Cerebellar nuclear complex (tissue), 1 donor: ENCODE results near the gene JAML.

ENCODE experiments used
- DNase-seq, 2 experiments: peaks; one replicate each; lab custom pipeline; 2025; lab: John Stamatoyannopoulos, UW

JAML gene

DNA sequence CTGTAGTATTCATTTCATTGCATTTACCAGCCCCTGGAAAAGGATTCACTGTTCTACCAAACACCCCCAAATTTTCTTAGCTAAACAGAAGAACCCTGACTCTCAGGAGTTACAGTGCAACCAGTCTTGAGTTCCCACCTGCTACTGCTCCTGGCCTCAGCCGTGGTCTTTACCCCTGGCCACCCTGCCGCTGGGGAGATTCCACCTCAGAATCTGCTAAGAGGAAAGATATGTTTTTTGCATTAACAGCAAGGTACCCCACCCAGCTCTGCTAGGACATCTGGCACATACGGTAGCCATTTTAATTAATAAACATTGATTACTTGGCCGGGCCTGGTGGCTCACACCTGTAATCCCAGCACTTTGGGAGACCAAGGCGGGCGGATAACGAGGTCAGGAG lies 9.0 kb downstream of the JAML start:
- DNase-seq: no peak

- DNase-seq: no peak
Observed at GRCh38 chr11:118215262-118215661, 9.5 kb downstream of the JAML start.

DNA sequence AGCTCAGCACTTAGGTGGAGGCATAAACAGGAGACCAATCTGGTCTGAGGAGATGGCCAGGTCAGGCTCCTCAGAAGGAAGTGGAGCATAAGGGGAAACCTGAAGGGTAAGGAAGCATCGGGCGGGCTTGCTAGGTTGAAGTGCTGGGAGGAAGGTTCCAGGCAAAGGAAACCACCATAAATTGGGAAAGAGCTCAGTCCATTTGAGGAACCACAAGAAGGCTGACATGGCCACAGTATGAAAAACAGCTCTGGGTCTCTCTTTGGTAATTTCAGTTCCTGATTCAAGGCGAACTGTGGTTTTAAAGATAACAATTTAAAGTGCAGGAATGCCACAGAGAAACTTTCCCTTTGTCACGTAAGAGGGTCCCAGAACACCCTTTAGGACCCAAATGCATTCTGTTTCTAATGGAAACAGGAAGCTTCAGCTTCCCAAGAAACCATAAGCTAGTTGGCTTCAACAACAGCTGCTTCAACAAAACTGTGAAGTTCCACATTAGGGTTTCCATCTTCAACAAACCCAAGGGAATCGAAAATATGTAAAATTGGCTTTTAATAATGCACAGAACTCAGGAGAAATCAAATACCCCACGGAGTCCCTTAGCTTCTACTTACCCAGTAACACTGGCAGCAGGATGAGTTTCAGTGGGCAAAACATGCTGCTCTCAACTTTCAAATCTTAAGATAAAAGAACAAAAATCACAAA lies 10.4 kb downstream of the JAML start:
- DNase-seq: no peak

- DNase-seq: no peak
Observed at GRCh38 chr11:118213781-118214180, 11.0 kb downstream of the JAML start.

- DNase-seq: peak in 1 of 2 experiments; percentile 57
Observed at GRCh38 chr11:118213201-118213600, 11.6 kb downstream of the JAML start.

- DNase-seq: peak in 1 of 2 experiments; percentile 62
Observed at GRCh38 chr11:118212781-118213191, 12.0 kb downstream of the JAML start.

DNA sequence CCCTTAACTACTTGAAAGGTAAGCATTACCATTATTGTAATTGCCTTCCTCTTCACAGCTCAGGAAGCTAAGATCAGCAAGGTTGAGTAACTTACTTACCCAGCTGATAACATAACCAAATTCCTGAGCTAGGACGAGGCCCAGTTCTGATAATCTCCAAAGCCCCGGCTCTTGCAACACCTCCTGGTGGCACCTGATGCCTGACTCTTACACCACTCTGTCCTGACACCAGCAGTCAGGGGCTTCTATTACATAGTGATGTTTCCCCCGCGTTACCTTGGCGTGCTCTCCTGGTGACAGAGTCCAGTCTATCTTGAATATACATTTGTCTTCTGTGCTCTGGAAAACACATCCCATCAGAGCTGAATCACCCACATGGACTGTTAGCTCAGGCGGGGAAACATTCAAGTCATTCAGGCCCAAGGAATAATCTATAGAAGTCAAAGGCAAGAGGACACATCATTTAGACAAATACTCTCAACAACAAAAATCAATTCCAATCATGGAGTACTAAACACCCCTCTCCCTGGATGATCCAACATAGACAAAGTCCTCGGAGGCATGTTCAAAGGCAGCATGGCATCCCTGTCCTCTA lies 12.6 kb downstream of the JAML start:
- DNase-seq: no peak

- DNase-seq: no peak
Observed at GRCh38 chr11:118211006-118211405, 13.8 kb downstream of the JAML start.

GRCh38 chr11:118210323-118210722 lies 14.5 kb downstream of the JAML start:
- no peak for DNase-seq

- no peak for DNase-seq
Observed at GRCh38 chr11:118209033-118209432, 15.8 kb downstream of the JAML start.

GRCh38 chr11:118207079-118207478 lies 17.7 kb downstream of the JAML start:
- DNase-seq: no peak

- DNase-seq: no peak
Observed at GRCh38 chr11:118206391-118207031, 18.3 kb downstream of the JAML start.

DNA sequence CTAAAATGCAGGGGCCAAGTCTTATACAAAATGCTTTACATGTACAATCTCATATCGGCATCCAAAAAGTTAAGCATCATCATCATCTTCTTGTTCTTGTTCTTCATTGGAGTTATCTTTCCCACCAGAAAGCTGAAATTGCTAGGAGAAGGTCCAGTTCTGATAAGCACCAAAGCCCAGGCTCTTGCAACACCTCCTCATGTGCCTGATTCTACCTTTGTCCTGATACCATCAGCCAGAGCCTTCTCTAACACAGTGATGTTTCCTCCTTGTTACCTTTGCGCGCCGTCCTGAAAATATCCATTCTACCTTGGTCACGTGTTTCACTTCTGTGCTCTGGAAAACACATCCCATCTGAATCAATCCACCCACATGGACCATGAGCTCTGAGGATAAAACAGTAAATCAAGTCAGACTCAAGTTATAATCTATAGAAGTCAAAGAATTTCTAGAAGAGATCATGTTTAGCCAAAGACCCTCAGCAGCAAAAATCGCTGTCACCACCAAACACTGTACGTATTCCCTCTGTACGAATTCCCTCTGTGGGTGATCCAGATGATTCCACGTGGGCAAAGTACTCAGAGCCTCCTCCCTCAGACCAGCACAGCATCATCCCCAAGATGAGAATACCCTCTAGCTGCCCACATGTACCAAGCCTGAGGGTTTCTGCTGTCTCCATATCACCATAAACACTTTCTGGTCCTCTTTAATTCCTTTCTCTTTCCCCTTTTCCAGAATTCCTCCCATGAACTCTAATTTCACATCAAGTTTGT lies 19.0 kb downstream of the JAML start:
- DNase-seq: no peak

- no peak for DNase-seq
Observed at GRCh38 chr11:118202599-118203422, 22.0 kb downstream of the JAML start.

- DNase-seq: no peak
Observed at GRCh38 chr11:118201966-118202365, 22.8 kb downstream of the JAML start.

DNA sequence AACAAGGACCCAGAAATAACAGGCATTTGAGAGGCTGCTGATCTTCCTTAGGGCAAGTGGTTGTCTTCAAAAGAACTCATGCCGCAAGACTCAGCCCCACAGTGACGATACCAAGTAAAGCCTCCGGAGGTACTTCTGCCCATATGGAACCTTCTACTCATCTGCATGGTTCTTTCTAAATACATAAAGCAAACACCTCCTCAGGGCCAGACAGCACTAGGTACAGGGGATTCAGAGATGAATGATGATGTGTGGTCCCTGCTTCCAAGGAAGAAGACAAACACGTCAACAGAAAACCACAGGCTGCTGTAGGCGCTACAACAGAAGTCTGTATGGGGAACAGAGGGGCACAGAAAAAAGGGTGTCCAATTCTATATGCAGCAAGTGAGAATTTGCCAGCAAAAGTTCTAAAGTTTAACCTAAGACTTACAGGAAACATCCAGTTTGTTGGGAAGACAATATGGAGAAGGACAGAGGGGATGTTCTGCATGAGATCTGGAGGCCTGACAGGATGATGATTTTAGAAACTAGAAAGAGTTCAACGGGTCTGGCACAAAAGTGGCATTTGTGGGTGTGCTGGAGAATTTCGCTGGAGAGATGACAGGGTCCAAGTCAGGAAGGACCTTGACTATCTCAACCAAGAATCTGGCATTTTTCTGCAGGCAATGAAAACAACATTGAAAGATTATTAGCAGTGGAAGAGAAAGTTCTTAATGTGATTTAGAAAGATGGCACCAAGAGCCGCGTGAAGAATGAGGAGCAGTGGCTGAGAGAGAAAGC lies 23.7 kb downstream of the JAML start:
- no peak for DNase-seq

- no peak for DNase-seq
Observed at GRCh38 chr11:118200497-118200896, 24.3 kb downstream of the JAML start.

- DNase-seq: no peak
Observed at GRCh38 chr11:118199135-118199534, 25.7 kb downstream of the JAML start.

GRCh38 chr11:118198370-118198769 lies 26.4 kb downstream of the JAML start:
- no peak for DNase-seq

- no peak for DNase-seq
Observed at GRCh38 chr11:118194835-118195627, 29.8 kb downstream of the JAML start.
